HG02610 (cell line): ENCODE results near the gene SLC35G3.
"Not testable (repeated sequence)": the region's sequence is repeated elsewhere in the genome, so short reads cannot be mapped to it uniquely, and the experiment has no call there.

ENCODE experiments used
- ATAC-seq: cut with Tn5 transposase; IDR thresholded peaks from one replicate; pipeline ENCODE4 v1.9.1; 2021; ENCODE audit warnings: mild to moderate bottlenecking, moderate library complexity; ENCODE audit not compliant: unreplicated experiment

SLC35G3 gene

DNA sequence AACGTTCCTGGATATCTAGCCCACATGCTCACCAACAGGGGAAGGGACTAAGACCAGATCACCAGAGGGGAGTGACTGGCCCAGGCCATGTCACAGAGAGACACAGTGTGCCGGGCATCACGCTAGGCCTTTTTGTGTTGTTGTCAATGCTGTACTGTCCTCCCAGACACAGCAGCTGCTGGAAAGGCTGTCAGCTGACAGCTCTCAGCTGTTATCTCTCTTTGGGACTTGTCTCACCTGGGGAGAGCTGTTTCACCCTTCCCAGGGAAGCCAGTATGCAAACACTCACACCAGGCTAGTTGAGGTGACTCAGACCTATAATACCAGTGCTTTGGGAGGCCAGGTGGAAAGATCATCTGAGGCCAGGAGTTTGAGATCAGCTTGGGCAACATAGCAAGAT is 27.1 kb downstream of the SLC35G3 start:
- no peak for ATAC-seq

DNA sequence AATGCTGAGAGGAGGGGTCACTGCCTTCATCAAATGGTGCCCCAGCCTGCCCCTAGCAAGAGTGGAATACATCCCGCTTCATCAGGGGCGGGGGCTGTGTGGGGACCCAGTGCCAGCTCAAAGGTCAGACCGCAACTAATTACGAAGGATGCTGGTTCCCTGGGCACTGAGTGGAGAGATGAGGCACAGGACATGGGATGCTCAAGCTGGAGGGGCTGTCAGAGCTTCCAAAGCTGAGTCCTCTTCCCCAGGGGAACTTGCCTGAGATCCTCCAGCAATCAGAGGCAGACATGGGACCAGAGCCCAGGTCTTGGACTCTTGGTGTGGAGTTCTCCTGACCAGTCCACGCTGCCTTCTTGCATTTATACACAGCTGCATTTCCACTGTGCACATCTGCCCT is 27.7 kb downstream of the SLC35G3 start:
- no peak for ATAC-seq

DNA sequence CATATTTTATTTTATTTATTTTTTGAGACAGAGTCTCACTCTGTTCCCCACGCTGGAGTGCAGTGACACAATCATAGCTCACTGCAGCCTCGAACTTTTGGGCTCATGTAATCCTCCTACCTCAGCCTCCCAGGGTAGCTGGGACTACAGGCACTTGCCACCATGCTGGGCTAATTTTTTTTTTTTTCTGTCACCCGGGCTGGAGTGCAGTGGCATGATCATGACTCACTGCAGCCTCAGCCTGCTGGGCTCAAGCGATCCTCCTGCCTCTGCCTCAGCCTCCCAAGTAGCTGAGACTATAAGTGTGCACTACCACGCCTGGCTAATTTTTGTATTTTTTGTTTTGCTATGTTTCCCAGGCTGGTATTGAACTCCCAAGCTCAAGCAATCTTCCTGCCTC is 29.5 kb downstream of the SLC35G3 start:
- ATAC-seq: no peak

DNA sequence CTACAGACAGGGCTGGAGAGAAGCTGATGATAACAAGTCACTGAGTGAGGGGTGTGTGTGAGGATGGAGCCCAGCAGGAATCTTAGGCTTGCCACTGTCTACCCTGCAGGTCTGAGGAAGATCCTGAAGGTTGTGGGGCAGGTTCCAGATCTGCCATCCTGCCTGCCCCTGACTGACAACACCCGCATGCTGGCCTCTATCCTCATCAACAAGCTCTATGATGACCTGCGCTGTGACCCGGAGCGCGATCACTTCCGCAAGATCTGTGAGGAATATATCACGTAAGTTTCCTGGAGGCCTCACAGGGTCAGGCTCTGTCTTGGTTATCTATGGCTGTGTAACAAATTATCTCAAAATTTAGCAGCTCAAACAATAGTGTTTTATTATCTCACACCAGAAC is 30.3 kb downstream of the SLC35G3 start:
- ATAC-seq: no peak

DNA sequence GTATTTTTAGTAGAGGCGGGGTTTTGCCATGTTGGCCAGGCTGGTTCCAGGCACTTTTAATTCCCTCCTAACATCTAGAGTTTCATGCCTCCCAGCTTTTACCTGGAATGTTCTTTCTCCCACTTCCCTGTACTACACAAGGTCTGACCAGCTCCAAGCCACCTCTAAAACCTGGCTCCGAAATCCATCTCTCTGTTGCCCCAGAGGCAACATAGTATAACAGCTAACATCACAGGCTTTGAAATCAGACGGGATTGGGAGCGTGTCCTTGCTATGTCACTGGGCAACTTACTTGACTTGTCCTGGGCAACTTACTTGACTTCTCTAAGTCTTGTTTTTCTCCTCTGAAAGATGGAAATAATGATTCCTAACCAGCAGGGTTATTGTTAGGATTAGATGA is 31.4 kb downstream of the SLC35G3 start:
- no peak for ATAC-seq

DNA sequence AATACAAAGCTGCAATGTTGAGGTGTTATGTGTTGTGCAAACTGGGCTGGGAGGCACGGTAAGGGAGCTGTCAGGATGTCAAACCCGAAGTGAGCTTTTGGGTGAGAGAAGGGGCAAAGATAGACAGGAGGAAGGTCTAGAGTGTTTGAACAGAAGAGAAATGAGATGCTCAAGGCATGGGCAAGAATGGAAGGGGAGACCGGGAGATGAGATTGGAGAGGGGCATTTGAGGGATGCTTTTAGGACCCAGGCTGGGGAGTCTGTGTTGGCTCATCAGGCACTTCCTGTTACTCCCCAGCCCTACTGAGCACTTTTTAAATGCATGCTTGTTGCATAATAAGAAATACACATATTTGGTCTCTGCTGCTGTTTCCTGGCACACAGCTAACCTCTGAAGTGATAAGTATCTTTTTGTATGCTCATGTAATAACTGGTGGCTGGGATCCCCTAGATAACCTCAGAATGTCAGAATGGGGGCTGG is 32.9 kb downstream of the SLC35G3 start:
- ATAC-seq: no peak

DNA sequence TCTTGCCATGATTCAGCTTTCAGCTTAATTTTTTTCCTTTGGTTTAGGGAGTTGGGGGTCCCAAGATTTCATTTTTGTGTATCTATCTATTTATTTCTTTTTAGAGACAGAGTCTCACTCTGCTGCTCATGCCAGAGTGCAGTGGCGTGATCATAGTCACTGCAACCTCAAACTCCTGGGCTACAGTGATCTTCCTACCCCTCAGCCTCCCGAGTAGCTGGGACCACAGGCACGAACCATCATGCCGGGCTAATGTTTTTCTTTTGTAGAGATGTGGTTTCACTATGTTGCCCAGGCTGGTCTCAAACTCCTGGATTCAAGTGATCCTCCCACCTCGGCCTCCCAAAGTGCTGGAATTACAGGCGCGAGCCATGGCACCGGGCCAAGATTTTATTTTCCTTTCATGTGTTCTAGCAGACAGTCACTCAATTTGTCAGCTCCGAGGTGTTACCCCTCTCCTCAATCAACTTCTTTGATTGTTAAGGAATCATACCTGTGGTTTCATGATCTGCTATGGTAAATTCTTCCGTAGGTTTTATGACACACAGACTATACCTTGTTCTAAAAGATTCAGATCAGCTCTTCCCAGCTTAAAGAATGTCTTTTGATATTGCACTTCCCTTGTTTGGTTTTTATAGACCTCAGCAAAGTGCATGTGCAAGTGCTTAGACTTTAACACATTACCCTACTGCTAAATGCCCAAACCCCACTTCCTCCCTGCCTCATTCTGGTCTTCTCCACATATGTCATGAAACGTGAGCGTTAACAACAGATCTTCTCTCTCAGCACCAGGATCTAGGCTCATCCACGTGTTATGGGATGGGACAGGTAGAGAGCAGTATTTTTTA is 33.6 kb downstream of the SLC35G3 start:
- ATAC-seq: no peak

DNA sequence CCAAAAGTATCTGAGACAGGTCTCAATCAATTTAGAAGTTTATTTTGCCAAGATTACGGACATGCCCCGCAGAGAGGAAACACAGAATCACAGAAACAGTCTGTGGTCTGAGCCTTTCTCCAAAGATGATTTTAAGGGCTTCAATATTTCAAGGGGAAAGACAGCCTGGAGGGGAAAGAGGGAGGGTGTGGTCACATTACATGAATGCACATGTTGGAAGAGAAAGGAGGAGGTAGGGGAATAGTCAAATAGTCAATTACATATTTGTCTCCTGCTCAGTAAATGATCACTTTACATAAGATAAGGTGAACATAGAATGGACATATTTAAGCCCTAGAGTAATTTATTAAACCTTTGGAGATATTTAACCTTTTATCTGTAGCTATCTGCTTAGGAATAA is 34.3 kb downstream of the SLC35G3 start:
- no peak for ATAC-seq

DNA sequence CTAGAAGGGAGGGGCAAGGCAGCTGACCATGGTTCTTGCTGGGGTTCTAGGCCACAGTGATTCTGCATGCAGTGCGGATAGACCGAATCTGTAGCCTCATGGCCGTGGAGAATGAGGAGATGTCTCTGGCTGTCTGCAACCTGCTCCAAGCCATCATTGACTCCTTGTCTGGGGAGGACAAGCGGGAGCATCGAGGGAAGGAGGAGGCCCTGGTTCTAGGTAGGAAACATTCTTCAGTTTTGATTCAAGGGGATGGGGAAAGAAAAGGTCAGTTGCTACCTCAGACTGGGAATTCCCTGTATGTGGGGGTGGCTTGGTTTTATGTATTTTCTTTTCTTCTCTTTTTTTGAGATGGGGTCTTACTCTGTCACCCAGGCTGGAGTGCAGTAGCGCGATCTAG is 38.9 kb downstream of the SLC35G3 start:
- no peak for ATAC-seq

DNA sequence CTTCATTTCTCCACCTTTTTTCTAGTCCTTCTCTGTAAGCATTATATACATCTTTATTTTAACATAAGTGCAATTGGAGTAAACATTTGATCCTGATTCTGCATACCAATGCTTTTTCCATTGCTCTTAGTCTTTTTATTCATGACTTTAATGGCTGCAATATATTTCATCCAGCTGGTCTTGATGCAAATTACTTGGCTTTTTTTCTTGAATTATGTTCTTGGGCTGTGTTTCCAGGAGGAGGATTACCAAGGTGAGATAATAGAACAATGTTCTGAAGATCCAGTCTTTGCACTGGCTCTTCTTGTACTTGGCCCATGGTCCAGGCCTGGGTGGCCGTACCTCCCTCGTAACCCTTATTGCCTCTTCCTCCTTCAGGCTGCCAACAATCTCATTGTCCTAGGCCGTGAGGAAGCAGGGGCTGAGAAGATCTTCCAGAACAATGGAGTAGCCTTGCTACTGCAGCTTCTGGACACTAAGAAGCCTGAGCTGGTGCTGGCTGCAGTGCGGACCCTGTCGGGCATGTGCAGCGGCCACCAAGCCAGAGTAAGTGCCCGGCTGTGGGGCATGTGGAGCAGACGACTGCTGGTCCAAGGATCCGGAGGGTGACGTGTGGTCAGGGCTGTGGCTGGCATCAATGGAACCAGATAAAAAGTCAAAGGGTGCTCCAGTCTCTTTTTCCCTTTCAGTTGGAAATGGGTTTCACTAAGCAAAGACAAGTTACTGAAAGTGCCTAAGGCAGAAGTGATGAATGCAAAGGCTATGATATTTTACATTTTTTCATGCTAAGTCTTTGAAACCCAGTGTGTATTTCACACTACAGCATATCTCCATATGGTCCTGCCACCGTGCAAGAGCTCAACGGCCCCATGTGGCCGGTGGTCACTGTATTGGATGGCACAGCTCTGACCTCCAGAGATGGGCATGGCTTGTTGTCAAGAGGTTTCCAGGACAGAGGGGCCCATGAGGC is 39.7 kb downstream of the SLC35G3 start:
- ATAC-seq: no peak

DNA sequence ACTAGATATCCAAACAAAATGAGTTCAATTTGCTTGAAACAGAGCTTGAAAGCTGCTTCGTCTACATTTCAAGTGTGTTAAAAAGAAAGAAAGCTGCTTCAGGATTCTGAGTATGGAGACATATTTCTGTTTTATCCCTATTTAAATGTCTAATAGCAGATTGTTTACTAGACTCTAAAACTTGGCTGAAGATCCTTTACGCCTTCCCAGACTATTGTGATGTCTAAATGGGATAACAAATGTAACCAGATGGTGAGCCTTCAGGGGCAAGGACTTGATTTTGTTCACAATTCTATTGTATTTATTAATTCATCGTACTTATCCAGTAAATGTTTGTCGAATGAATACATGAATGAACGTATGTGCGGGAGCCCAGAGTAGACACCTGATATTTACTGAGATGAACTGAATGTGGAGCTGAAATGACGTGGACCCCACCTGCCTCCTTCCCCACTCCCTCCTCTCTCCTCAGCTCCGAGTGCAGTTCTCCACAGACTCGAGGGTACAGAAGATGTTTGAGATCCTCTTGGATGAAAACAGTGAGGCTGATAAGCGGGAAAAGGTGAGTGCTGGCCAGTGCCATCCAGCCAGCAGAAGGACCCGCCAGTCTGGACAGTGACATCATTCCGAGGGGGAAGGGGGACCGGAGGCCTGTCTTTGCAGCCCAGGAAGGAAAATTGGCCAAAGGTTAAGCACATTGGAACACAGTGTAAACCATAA is 41.6 kb downstream of the SLC35G3 start:
- ATAC-seq: no peak

DNA sequence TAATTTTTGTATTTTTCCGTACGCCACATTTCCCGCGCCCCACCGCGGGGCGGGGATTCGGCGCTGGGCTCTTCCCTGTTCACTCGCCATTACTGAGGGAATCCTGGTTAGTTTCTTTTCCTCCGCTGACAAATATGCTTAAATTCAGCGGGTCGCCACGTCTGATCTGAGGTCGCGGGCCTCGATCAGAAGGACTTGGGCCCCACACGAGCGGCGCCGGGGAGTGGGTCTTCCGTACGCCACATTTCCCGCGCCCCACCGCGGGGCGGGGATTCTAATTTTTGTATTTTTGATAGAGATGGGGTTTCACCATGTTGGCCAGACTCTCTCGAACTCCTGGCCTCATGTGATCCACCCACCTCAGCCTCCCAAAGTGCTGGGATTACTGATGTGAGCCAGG is 43.1 kb downstream of the SLC35G3 start:
- not testable (repeated sequence) for ATAC-seq

DNA sequence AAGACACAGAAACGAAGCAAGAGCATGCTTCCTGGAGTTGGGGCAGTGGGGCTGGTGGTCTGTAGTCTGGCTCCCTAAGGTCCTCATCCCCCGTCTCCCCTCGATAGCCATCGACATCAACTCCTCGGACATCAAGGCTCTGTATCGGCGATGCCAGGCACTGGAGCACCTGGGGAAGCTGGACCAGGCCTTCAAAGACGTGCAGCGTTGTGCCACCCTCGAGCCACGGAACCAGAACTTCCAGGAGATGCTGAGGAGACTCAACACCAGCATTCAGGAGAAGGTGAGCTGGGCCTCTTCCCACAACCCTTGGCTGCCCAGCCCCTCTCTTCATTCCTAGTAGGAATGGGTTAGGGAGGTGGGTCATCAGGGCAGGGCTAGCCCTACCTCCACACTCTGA is 44.3 kb downstream of the SLC35G3 start:
- ATAC-seq: no peak

DNA sequence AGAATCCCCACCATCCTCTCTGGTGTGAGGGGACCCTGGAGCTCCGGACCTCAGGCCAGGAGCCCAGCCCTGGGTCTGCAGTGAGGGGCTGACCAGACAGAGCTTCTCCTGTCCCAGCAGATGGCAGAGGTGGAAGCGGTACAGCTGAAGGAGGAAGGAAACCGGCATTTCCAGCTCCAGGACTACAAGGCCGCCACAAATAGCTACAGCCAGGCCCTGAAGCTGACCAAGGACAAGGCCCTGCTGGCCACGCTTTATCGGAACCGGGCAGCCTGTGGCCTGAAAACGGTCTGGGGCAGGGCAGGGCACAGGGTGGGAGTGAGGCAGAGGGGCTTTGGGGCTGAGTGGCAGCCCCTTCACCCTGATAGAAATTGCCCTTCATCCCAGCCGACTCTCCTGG is 46.0 kb downstream of the SLC35G3 start:
- no peak for ATAC-seq

DNA sequence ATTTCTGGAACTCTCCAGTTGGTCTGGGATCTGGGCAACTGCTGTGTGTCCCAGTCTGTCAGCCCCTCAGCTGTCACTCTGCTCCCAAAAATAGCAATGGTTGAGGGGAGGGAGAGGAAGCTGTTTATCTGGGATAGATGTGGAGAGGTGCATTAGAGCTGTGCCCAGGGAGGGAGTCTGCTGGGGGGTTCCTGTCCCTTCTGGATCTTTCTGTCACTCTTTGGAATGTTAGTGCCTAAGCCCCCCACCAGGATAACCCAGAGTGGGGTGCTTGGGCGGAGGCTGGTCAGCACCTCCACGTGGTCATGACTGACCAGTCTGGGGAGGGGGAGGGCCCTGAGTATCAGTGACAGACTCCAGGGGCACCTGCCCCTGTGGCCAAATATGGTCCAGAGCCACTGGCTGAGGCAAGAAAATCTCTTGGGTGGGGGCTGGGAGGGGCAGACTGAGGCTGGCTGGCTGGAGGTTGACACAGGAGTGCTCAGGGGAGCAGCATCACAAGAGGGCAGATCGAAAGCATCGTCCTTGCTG is 46.8 kb downstream of the SLC35G3 start, which contains the start of gene UNC45B:
Gene UNC45B, plus strand, starts transcription at position 443 of the 531 bp plus-strand sequence. CDS start 447 bp downstream, outside the sequence.
- ATAC-seq: no peak

DNA sequence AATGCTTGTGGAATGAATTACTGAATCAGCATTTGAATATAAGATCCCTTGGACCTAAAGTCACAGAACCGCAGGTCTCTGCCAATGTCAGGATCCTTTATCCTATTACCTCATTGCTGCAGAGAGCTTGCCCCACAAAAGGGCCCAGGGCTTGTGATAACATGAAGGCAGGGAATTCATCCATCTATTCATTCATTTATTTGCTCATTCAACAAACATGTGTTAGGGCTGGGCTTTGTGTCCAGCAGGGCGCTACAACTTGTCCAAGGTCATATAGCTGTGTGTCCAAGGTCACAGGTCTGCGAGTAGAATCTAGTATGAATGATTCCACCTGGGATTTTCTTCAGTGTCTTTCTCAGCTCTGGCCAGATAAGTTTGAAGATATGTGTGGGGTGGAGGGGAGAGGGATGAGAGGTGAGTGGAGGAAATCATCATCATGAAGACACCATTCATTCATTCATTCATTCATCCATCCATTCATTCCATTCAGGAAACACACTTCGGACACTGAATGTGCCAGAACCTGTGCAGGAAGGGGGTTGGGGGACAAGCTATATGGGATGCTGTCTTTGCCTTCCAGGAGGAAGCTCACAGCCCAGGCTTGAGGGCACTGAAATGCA is 47.9 kb downstream of the SLC35G3 start:
- no peak for ATAC-seq

DNA sequence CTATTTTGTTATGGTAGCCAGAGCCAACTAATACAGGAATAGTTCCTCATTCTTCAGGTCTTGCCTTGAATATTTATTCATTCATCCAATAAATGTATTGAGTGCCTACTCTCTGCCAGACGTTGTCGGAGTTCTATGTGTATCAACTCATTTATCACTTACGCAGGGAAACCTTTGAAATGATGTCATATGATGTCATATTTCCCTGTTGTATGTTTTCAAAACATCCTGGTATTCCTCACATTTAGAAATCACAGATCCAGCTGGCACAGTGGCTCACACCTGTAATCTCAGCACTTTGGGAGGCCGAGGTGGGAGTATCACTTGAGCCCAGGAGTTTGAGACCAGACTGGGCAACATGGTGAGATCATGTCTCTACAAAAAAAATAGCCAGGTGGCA is 49.4 kb downstream of the SLC35G3 start:
- ATAC-seq: no peak
